IMR-90 (cell line): Measurements from ENCODE around the gene SDHC. TPM values are rescaled to one million over a fixed set of nuclear protein-coding genes. Genes with fewer than 3 reads are reported as not detected.

Experiments used
- ATAC-seq: fragments of 200-7000 bp; cut with Tn5 transposase; 2 replicates; pipeline ENCODE4 v1.9.1; 2020; ENCODE audit warnings: low read depth, mild to moderate bottlenecking, moderate library complexity
- BruUV-seq: library from RNA; stranded (reverse); fragments of 400-500 nt; replicated peaks from 2 replicates; lab custom pipeline; 2021; lab: Mats Ljungman, UMichigan
- CTCF ChIA-PET: fragments of 300-600 bp; formaldehyde crosslinking; extraction: SDS; loops from one replicate; lab custom pipeline; 2021; ENCODE audit warnings: antibody characterized with exemption; lab: Yijun Ruan, JAX
- POLR2A ChIA-PET: fragments of 300-600 bp; sonication (Branson Sonifier 250); formaldehyde crosslinking; loops from one replicate; lab custom pipeline; 2022; ENCODE audit warnings: antibody characterized with exemption; ENCODE audit not compliant: unreplicated experiment; lab: Charles Lee
- DNase-seq: peaks from one replicate; pipeline ENCODE4 v3.0.0; 2013
- H2AFZ ChIP-seq: replicated peaks from 2 replicates; pipeline ENCODE3; 2013; ENCODE audit warnings: low read length, mild to moderate bottlenecking; ENCODE audit not compliant: poor library complexity
- H2AK5ac ChIP-seq: 2 replicates; pipeline ENCODE4 v1.6.1; 2013; ENCODE audit warnings: low read depth, low read length, inconsistent platforms
- H2AK9ac ChIP-seq: replicated peaks from 2 replicates; pipeline ENCODE3; 2013; ENCODE audit warnings: mild to moderate bottlenecking, low read depth, low read length, moderate library complexity; ENCODE audit not compliant: poor library complexity
- H2BK120ac ChIP-seq: 2 replicates; pipeline ENCODE4 v1.6.1; 2013; ENCODE audit warnings: low read depth, low read length, inconsistent platforms
- H2BK15ac ChIP-seq: 3 replicates; pipeline ENCODE4 v1.6.1; 2013; ENCODE audit warnings: low read depth, low read length, inconsistent platforms
- H2BK20ac ChIP-seq: 2 replicates; pipeline ENCODE4 v1.6.1; 2013; ENCODE audit warnings: low read depth, mild to moderate bottlenecking, inconsistent platforms, low read length, moderate library complexity
- H2BK5ac ChIP-seq: 2 replicates; pipeline ENCODE4 v1.6.1; 2013; ENCODE audit warnings: mild to moderate bottlenecking, low read depth, low read length, inconsistent platforms; ENCODE audit not compliant: poor library complexity, severe bottlenecking
- H3K14ac ChIP-seq: replicated peaks from 2 replicates; pipeline ENCODE4 v1.6.1; 2013; ENCODE audit warnings: low read depth, low read length, inconsistent platforms
- H3K18ac ChIP-seq: 2 replicates; pipeline ENCODE4 v1.6.1; 2013; ENCODE audit warnings: low read depth, low read length, control low read depth
- H3K23ac ChIP-seq: 2 replicates; pipeline ENCODE4 v1.6.1; 2013; ENCODE audit warnings: low read depth, low read length, inconsistent platforms
- H3K27ac ChIP-seq: 2 replicates; pipeline ENCODE4 v1.5.1; 2013; ENCODE audit warnings: mild to moderate bottlenecking, control low read depth, low read length; ENCODE audit not compliant: insufficient read depth
- H3K27me3 ChIP-seq: 2 replicates; pipeline ENCODE4 v1.6.1; 2013; ENCODE audit warnings: low read length; ENCODE audit not compliant: control insufficient read depth, insufficient read depth
- H3K36me3 ChIP-seq: 2 replicates; pipeline ENCODE4 v1.6.1; 2013; ENCODE audit warnings: low read length, mixed read lengths; ENCODE audit not compliant: control insufficient read depth, insufficient read depth
- H3K4ac ChIP-seq: 2 replicates; pipeline ENCODE4 v1.6.1; 2013; ENCODE audit warnings: low read depth, low read length, inconsistent platforms
- H3K4me1 ChIP-seq: 2 replicates; pipeline ENCODE4 v1.6.1; 2013; ENCODE audit warnings: low read length, mixed read lengths; ENCODE audit not compliant: control insufficient read depth, insufficient read depth
- H3K4me2 ChIP-seq: 2 replicates; pipeline ENCODE4 v1.6.1; 2013; ENCODE audit warnings: low read depth, mild to moderate bottlenecking, control low read depth, low read length, moderate library complexity
- H3K4me3 ChIP-seq: 2 replicates; pipeline ENCODE4 v1.5.1; 2013; ENCODE audit warnings: low read depth, mild to moderate bottlenecking, control low read depth, low read length, moderate library complexity; ENCODE audit not compliant: insufficient read depth
- H3K56ac ChIP-seq: 2 replicates; pipeline ENCODE4 v1.6.1; 2013; ENCODE audit warnings: low read length, inconsistent platforms; ENCODE audit not compliant: insufficient read depth; ENCODE audit errors: extremely low read depth
- H3K79me1 ChIP-seq, 2 experiments: 2 replicates each; pipeline ENCODE4 v1.6.1; 2013; ENCODE audit warnings: low read length in 2 of 2, inconsistent platforms in 1 of 2, low read depth in 1 of 2
- H3K9ac ChIP-seq: 2 replicates; pipeline ENCODE4 v1.6.1; 2013; ENCODE audit warnings: low read depth, low read length, control low read depth
- H3K9me1 ChIP-seq: 2 replicates; pipeline ENCODE4 v1.6.1; 2013; ENCODE audit warnings: low read length, inconsistent platforms; ENCODE audit not compliant: insufficient read depth
- H3K9me3 ChIP-seq: 2 replicates; pipeline ENCODE4 v1.6.1; 2013; ENCODE audit warnings: low read length; ENCODE audit not compliant: control insufficient read depth, insufficient read depth
- H4K20me1 ChIP-seq: 2 replicates; pipeline ENCODE4 v1.6.1; 2013; ENCODE audit warnings: low read length, inconsistent platforms; ENCODE audit not compliant: insufficient read depth
- H4K5ac ChIP-seq: 2 replicates; pipeline ENCODE4 v1.6.1; 2013; ENCODE audit warnings: mild to moderate bottlenecking, low read depth, low read length, control low read depth
- H4K8ac ChIP-seq, 2 experiments: 2 replicates each; pipeline ENCODE4 v1.6.1; 2013; ENCODE audit warnings: low read depth in 2 of 2, low read length in 2 of 2, control low read depth in 1 of 2, inconsistent platforms in 1 of 2
- H4K91ac ChIP-seq: 2 replicates; pipeline ENCODE4 v1.6.1; 2013; ENCODE audit warnings: low read depth, low read length, inconsistent platforms; ENCODE audit not compliant: insufficient read depth
- CHD1 ChIP-seq: IDR thresholded peaks from 2 replicates; pipeline ENCODE4 v1.6.1; 2012; ENCODE audit warnings: low read depth, low read length, improper control_type of control experiment
- CTCF ChIP-seq: conservative IDR thresholded peaks from 2 replicates; pipeline ENCODE4 v1.5.1; 2012; ENCODE audit warnings: mild to moderate bottlenecking, low read depth, low read length, improper control_type of control experiment
- ELK1 ChIP-seq: fragments of 150-350 bp; IDR thresholded peaks from 2 replicates; pipeline ENCODE4 v1.6.1; 2016; ENCODE audit warnings: low read depth, mild to moderate bottlenecking, low read length, moderate library complexity, borderline replicate concordance
- MAFK ChIP-seq: IDR thresholded peaks from 2 replicates; pipeline ENCODE4 v1.6.1; 2012; ENCODE audit warnings: low read depth, low read length, improper control_type of control experiment
- MAZ ChIP-seq: IDR thresholded peaks from 2 replicates; pipeline ENCODE4 v1.6.1; 2012; ENCODE audit warnings: low read depth, mild to moderate bottlenecking, low read length, improper control_type of control experiment, moderate library complexity, borderline replicate concordance
- NFE2L2 ChIP-seq: fragments of 150-350 bp; IDR thresholded peaks from 2 replicates; pipeline ENCODE4 v1.6.1; 2016; ENCODE audit warnings: low read depth, mild to moderate bottlenecking, low read length
- POLR2A ChIP-seq: IDR thresholded peaks from 2 replicates; pipeline ENCODE4 v1.6.1; 2012; ENCODE audit warnings: mild to moderate bottlenecking, low read depth, low read length
- RCOR1 ChIP-seq: IDR thresholded peaks from 2 replicates; pipeline ENCODE4 v1.6.1; 2012; ENCODE audit warnings: mild to moderate bottlenecking, low read length, improper control_type of control experiment; ENCODE audit not compliant: insufficient replicate concordance
- USF2 ChIP-seq: fragments of 150-350 bp; IDR thresholded peaks from 2 replicates; pipeline ENCODE4 v1.6.1; 2017; ENCODE audit warnings: mild to moderate bottlenecking, antibody characterized with exemption, low read length, low read depth
- WGBS, 2 experiments: methylation state at CpG; one replicate each; pipeline versions ENCODE4 v1.1.5 to v1.1.7; 2013; ENCODE audit warnings: missing lambda C conversion rate in 2 of 2; ENCODE audit not compliant: insufficient read length in 1 of 2; ENCODE audit errors: extremely low coverage in 2 of 2; 5-methylcytosine and 5-hydroxymethylcytosine counted together
- dilution Hi-C: fragments of 300-500 bp; cut with HindIII; formaldehyde crosslinking; loops from one replicate; pipeline ENCODE4 v1.14.3; 2018; ENCODE audit warnings: low sequenced_read_pairs; ENCODE audit not compliant: unreplicated experiment
- in situ Hi-C: fragments of 300-500 bp; cut with MboI; formaldehyde crosslinking; loops from 3 replicates; pipeline ENCODE4 v1.14.3; 2019; ENCODE audit warnings: low sequenced_read_pairs, inconsistent platforms, mixed read lengths
- intact Hi-C: fragments of 100-400 bp; cut with micrococcal nuclease; formaldehyde crosslinking; loops from 2 replicates; pipeline ENCODE4 v1.10.0; 2022
- polyA plus RNA-seq, 3 experiments: library from polyadenylated mRNA; depleted of rRNA; stranded (reverse); fragments of >200 nt; gene quantifications; 2 replicates each; pipeline ENCODE4 v1.2.3, GENCODE V29; 2012; ENCODE audit warnings: low replicate concordance in 1 of 3
- total RNA-seq: library from RNA; depleted of rRNA; stranded (reverse); fragments of >200 nt; gene quantifications from 2 replicates; pipeline ENCODE4 v1.2.3, GENCODE V29; 2012

Gene SDHC
- total and polyA plus RNA-seq, 2 of the 4 experiments (the other 2 are of a cell fraction): 158 to 235 TPM

- Histone ChIP-seq H3K56ac (no peak overlapping the region), H3K4me3 (no peak overlapping the region), H3K36me3 (no peaks in the 10 kb centered on the region), H2AK5ac (no peak overlapping the region), H2BK15ac (no peak overlapping the region), H3K4me2 (no peak overlapping the region), H4K5ac (no peak overlapping the region), H2BK20ac (no peak overlapping the region), H3K23ac (no peak overlapping the region), H3K14ac (no peak overlapping the region), H2BK5ac (no peak overlapping the region), H3K27me3 (no peaks in the 10 kb centered on the region), H3K79me1 (no peaks in the 10 kb centered on the region), H2AK9ac (no peak overlapping the region), H3K4me1 (no peaks in the 10 kb centered on the region), H2BK120ac (no peak overlapping the region), H4K20me1 (no peaks in the 10 kb centered on the region), H3K9me3 (no peaks in the 10 kb centered on the region), H3K9ac (no peak overlapping the region), H4K91ac (no peak overlapping the region), H3K27ac (no peak overlapping the region), H2AFZ (no peak overlapping the region), H3K9me1 (no peaks in the 10 kb centered on the region), H3K18ac (no peak overlapping the region), H3K4ac (no peak overlapping the region), H4K8ac (no peak overlapping the region)
- DNase-seq (no peak), ATAC-seq (no peak)
- no TSS peak for BruUV-seq
- in situ Hi-C loops (no loop called here), dilution Hi-C loops (no loop called here), intact Hi-C loops (no loop called here)
- TF ChIP-seq MAFK (no peak), CTCF (no peak), ELK1 (no peak), NFE2L2 (no peak), RCOR1 (no peak), MAZ (no peak), CHD1 (no peak), POLR2A (no peak), USF2 (no peak)
- no CpG with 5 or more reads among the region's 5 CpGs for WGBS, 2 experiments
- ChIA-PET CTCF (no interaction called here), POLR2A (no interaction called here)
Measured at GRCh38 chr1:161378014-161378413, 63.8 kb downstream of the SDHC start.
